ENCODE results near the gene ABTB1.

ABTB1 gene

DNA sequence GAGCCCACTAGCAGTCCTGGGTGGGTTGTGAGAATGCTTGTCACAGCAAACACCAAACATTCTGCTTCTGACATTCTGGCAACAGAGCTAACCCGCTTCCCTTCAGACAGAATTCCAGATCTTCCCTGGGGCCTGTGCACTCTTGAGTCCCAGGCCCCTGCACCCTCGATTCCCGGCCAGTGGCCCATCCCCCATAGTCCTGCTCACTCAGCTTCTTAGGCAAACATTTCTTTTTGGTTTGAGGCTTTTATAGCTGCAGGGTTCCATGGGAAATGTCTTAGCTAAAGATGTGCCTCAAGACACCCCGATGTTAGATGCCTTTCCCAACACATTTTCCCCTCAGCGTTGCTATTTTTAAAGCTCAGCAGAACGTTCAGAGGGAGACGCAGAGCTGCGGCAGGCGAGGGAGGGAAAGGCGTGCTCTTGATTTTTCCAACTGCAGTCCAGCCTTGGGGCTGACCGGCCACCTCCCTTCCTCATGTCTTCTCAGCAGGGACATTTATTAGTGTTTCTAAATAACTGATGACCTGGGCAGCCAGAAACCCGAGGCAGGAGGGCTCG is 35.2 kb downstream of the ABTB1 start:
- no peak for DNase-seq

DNA sequence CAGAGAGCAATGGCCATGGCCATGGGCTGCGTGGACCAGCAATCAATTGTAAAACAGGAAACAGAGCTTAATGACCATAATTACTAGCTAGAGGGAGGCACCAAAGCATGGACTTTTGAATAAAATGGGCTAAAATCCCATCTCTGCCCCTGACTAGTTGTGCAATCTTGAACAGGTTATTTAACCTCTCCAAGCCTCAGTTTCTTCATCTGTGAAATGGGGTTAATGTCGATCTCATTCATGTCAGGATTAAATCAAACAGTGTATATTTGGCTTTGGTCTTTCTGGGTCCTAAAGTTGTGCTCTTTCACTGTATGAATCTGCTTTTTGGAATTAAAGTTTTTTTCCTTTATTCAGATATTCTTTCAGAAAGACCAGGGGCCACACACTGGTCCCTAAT is 36.1 kb downstream of the ABTB1 start:
- DNase-seq, result no peak

DNA sequence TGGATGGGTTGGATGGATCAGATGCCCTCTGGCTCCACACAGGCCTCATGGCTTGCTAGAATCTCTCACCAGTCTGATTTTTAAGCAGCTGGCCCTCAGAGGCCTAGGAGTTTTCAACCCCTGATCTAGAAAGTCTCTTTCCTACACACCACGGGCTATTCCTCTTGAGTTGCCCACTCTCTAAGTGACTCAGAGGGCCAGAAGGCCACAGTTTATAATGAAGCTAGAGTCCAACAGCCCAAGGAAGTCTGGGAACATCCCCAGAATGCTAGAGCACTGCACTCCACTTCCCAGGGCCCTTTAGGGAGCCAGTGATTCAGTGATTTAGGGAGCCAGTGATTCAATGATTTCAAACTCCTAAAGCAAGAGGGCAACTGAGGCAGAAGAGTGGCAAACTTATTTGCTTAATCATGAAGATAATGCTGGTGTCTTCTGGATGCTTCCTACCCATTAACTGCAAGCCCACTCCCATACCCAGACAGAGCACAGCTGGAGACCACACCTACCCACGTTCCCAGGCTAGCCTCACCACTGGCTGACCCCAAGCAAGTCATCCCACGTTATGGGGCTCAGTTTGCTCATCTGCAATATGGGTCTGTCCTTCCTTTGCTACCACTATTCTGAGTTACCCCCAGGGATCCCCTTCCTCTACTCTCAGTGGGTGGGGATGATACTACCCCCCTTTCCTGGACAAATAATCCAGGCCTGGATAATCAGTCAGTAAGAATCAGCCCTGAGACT is 36.7 kb downstream of the ABTB1 start:
- no peak for DNase-seq

DNA sequence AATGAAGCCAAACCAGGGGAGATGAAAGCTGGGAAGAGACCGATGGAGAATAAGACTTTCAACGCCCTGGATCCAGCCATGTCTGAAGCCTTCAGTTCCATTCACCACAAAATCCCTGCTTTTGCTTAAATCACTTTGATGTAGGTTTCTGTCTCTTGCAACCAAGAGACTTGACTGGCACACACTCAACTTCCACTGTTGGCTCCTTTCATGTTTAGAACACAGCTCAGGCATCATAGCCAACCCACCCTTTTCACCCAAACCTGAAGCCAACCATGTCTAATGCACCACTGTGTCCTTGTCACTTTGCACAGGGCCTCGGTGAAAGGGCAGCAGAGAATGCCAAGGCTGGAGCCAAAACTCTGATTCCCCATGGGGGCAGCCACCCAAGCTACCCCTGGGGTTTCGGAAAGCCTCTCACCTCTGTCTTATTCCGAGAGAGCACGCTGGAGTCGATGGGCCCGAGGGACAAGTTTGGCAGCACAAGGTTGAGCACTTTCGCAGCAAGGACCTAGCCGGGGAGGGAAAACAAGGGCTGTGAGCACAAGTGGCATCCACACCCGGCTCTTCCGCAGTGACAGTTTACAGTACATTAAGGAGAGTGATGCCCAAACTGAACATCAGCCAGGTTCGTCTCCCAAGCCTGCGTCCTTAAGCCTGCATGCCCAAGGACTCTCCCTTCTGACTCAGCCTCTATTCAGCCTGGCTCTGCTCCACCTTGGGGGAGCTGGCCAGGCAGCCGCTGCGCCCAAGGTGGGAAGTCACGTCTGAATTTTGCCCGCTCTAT is 37.6 kb downstream of the ABTB1 start:
- no peak for DNase-seq

DNA sequence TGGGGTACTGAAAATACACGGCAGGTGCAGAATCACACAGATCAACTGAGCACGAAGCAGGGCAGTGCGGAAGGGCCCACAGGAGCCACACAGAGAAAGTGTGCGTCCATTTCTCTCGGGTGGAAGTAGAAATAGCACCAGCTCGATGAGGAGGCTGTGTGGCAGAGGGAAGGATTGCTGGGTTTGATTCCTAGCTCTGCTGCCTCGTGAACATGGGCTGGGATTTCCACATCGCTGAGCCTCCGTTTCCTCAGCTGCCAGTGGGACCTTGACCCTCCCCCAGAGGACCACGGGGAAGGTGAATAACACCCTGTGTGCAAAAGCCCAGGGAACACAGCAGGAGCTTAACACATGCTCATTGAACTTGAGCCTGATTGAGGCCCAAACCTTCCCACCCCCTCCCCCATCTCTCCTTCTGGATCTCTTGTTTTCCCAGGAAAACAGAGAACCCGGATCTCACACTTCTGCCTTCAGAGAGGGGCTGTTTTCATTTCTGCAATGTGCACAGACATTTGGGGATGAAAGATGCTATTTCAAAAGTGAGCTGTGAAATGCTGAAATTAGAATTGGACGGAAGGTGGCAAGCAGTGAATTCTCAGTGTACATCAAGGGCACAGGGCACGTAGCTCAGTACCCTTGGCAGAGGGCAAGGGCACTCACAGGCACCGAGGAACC is 38.4 kb downstream of the ABTB1 start:
- DNase-seq, result no peak

DNA sequence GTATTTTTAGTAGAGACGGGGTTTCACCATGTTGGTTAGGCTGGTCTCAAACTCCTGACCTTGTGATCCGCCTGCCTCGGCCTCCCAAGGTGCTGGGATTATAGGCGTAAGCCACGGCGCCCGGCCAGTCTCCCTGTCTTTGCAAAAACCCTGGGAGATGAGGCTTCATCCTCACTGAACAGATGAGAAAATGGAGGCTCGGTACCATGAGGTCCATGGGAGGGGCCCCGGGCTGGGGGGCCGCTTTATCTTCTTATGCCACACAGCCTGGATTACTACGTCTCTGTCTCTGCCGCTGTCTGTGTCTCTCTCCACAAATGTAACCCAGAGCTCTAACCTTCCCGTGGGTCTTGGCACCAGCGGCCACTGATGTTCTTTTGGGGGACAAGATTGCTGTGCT is 39.1 kb downstream of the ABTB1 start:
- no peak for DNase-seq

DNA sequence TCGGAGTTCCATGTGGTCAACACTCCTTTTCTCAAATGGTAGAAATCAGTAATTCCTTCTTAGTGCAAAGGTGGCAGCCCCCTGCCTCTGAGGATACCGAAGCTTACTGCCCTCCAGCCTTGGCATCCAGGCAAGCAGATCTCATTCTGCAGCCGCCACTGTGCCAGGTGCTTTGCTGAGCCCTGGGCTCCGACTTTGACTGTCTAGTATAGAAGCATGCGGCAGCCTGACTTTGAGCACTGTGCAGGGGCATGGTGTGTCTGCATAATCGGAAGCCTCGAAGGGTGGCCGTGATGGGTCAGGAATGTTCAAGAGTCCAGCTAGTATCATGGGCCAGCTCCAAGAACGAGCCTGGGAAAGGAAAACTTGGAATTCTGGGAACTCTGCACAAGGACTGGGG is 39.7 kb downstream of the ABTB1 start:
- no peak for DNase-seq

DNA sequence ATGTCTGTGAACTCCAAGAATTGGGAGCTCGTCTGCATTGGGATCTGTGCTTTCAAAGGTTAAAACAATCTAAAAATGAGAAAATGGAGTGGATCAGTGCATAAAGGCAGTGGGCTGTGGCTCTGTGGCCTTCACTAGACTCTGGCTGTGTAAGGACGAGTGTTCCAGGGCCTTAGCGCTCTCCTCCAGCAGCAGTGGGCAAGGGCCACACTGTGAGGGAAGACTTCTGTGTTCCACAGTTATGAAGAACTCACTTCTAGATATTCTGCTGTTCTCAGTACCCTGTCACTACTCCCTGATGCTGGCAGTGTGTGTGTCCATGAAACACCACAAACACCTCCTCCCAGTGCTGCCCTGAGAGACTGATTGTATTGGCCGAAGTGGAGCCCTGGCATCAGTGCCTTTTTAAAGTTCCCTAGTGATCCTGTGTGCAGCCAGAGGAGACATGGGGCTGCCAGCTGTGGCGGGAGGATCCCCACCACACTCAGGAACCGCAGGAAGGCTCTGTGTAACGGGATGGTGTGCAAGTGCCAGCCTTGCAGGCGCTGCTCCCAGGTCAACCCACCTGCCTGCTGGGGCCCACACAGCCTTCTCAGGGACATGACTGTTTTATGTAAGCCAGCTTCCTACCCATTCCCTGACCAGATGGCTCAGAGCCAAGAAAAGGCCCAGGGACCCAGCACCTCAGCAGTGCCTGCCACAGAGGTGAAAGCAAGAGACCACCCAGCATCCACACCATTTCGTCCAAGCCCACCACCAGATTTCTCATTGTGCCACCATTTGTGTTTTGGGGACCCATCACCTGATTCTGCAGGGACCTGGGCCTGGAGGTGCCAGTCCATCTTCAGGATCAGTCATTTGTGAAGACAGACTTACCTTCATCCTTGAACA is 40.4 kb downstream of the ABTB1 start:
- no peak for DNase-seq

DNA sequence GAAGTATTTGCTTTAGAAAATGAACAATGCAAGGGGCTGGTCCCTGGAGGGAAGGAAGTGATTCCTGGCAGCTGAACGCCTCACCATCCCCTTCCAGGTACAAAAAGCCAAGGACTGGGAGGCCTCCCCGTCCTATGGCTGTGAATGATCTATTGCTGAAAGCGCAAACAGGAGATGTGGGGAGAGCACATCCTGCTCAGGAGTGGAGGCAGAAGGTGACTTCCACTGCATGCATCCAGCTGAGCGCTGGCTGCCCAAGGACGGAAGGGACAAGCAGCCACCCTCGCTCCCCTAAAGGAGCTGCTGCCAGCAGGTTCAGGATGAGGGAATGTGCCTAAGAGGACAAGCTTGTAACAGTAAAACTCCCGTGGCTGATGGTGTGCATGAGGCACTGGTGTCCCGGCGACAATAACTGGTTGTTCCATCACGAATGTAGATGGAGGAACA is 41.4 kb downstream of the ABTB1 start:
- no peak for DNase-seq

DNA sequence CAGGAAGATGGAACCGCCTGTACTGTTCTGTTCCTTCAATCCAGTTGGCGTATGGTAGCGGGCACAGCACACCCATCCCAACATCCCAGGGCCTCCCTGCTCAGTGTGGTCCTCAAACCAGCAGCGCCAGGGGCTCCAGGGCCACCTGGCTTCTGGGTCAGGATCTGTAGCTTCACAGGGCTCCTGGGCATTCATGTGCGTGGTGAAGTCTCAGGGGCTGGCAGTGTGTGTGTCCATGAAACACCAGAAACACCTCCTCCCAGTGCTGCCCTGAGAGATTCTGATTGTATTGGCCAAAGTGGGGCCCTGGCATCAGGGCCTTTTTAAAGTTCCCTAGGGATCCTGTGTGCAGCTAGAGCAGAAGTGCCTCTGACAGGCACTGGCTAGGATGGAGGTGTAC is 42.1 kb downstream of the ABTB1 start:
- DNase-seq, result no peak

DNA sequence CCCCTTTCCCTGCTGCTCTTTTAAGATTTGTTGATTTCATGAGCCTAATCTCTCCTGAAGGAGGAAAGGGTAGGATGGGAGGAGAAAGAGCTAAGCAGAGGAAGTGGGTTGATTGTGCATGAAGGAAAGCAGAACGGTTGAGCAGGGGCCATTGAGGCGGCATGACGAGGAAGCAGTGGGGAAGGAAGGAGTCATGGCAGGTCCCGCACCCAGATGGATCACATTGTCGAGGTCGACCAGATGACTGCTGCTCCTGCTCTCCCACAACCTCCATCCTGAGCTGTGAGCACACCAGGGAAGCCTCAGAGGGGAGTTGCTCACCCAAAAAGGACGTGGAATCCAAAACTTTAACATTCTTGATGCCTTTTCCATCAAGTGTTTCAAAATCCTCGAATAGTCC is 42.8 kb downstream of the ABTB1 start:
- DNase-seq, result no peak

DNA sequence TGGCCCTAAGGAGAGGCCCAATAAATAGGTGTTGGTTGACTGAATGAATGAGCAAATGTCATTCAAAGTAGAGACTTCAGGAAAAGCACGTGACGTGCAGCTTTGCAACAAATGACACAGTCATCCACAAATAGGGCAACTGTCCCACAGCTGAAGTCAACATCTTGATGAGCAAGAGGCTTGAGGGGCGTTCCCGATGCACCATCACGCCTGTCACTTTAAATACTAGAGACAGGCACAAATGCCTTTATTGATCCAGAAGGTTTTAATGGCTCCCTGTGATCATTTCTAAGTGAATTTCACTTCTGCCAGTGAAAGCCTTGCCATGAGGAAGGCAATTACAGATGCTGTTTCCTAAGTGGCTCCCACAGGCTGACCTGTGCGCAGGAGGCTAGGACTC is 43.6 kb downstream of the ABTB1 start:
- DNase-seq, result no peak

DNA sequence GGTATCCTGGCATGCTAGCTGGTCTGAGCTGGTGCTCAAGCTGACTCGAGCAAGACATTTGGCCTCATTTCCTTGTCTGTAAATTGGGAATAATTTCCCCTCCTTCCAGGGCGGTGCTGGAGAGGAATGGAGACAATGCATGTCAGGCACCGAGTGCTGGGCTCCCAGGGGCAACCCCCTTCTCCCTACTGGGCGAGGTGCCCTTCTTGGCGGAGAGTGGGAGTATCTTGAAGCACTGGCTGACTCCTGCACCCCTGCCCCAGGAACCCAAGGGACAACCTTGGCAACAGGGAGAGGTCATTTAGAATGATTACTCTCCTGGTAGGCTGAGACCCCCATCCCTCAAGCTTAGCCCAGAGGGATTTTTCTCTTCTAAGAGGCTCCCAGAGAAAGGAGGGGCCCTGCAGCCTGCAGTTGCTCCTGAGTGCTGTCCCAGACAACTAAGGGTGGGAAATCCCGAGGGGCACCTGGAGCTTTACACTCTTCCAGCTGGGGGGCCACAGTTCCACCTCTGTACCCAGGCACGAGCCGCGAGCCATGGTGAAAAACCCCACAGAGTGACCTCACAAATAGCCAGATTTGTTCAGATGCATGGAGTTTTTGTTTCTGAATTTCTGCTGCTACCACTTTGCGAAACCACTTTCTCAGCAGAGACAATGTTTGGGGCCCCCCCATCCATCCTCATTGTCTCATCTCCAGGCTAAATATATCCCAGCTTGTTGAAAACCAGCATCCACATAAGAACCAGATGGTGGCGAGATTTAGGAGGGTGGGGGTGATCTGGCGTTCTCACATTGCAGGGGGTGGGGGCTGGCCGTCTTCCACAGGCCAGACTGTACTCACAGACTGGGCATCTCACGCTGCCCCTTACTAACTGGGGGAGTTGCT is 44.8 kb downstream of the ABTB1 start:
- no peak for DNase-seq

DNA sequence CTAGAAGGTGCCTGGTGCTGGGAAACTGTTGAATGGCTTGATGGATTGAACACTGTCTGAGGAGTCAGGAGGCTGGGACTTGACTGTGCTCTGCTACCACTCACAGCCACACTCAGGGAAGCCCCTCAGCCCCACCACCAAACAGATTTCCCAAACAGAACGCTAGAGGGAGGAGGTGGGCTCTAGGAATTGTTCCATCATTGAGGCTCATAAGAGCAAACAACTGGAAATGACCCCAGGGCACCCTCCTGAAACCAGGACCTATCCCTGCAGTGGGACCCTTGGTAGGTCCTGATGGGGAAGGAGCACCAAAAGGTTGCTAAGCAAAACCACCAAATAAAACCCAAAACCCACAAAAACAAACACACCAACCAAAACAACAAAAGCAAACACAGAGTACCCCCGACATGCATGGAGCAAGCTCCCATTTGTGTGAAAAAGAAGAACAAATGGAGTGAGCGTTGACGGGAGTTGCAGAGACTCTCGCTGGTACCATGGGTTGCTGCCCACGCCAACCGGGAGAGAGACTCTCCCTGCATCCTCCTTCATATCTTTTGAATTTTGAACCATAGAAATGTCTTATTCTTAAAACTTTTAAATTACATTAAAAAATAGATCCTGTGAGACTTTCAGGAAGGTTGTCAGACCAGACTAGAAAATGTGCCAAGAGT is 45.6 kb downstream of the ABTB1 start:
- DNase-seq, result no peak

DNA sequence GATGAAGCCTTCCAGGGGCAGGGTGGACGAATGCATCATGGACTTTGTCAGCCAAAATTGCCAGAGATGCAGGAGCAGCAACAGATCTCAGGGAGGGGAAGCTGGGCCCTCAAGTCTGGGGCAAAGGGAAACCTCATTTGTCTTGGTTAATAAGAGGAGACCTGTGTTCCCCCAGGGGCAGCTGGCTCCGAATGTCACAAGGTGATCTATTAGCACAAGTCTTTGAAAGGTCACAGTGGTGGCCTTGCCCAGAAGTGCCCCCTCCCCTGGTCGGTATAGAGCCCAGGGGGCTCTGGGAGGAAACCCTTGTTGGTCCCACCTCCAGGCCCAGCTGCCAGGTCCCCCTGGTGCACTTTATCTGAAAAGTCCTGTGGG is 46.2 kb downstream of the ABTB1 start:
- no peak for DNase-seq

DNA sequence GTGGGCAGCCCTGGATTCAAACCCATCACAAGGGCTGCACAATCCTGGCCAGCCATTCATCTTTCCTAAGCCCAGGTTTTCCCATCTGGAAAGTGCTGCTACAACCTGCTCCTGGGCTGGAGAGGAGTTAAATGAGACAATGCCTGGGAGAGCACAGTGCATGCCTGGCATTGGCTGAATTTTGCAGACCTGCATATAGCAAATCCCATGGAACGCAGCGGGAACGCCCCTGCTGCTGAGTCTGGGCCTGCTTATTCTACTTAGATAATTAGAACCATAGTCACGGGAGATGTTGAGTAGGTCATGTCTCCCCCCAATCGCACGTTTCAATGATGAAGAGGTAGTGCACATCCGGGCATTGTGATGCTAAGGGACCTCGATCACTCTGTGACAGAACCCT is 46.6 kb downstream of the ABTB1 start:
- DNase-seq, result no peak

DNA sequence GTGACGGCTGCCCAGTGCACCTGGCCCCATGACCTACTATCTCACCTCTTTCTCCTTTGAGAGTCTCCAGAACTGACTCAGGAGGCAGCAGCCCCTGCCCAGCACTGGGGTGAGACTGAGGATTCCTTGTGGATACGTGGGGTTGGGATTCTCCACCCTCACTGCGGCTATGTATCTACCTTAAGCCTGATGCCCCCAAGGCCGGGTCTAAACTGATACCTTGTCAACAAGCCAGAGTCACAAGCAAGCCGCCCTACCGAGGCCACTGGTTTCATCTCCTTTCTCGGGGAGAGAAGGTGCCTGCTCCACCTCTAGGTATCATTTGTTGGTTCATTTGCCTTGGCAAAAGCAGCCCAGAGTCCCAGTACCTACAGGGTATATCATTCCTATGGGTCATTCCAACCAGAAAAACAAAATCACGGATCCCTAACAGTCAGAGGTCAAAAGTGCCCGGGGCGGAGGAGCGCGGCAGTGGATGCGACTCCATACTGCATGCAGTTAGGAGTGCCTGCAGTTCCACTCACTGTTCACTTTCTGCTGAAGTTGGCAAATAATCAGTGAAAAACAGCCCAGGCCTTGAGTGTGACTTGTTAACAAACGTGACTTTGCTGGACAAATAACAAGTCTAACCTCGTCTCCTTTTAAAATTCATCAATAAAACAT is 47.5 kb downstream of the ABTB1 start:
- no peak for DNase-seq

DNA sequence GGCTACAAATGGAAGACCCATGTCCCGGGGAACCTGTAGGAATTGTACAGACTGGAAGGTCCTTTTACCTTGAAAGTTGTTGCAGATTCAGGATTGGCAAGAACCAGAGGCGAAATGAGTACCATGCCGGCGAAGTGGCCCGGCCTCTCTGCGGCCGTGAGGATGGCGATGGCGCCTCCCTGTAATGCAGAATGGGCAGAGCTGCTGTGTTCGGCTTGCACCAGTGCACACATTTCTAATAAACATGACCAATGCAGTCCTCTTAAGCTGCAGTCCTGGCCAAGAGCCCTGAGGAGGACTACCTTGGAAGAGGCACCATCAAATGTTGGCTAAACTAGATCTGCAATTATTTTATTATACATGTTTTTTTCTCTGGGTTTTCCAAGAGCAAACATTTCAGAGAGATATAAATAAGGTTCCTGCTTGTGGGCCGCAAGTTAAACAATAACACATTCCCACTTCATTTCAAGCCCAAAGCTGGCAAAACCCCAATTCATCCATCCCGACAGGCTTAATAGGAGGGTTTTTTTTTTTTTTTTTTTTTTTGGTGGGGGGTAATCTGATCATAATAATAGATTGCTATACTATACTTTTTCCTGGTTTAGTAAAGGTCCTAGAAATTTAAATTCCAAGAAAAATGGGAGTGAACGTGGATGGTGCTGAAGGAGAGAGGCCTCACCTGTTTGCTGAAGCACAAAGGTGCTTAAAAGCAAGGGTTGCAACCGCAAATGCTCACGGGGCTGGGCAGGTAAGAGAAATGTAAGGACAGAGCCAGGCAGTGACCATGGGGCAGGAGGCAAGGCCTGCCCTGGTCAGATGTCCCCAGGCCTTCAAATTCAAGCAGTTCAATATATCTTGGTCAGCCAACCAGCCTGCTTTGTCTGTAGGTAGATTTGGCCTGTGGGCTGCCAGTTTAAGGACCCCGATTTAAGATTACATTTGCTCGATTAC is 48.5 kb downstream of the ABTB1 start:
- DNase-seq, result no peak

Data from midbrain (tissue), 1 donor.